Fibroblast of the conjunctiva (primary cell): Measurements from ENCODE around the gene EEF1B2.
"Not testable (repeated sequence)": the region's sequence is repeated elsewhere in the genome, so short reads cannot be mapped to it uniquely, and the experiment has no call there.

ENCODE experiments used
- DNase-seq: peaks from one replicate; pipeline ENCODE4 v3.0.0-alpha.2; 2010; ENCODE audit warnings: low read depth

Gene EEF1B2

DNA sequence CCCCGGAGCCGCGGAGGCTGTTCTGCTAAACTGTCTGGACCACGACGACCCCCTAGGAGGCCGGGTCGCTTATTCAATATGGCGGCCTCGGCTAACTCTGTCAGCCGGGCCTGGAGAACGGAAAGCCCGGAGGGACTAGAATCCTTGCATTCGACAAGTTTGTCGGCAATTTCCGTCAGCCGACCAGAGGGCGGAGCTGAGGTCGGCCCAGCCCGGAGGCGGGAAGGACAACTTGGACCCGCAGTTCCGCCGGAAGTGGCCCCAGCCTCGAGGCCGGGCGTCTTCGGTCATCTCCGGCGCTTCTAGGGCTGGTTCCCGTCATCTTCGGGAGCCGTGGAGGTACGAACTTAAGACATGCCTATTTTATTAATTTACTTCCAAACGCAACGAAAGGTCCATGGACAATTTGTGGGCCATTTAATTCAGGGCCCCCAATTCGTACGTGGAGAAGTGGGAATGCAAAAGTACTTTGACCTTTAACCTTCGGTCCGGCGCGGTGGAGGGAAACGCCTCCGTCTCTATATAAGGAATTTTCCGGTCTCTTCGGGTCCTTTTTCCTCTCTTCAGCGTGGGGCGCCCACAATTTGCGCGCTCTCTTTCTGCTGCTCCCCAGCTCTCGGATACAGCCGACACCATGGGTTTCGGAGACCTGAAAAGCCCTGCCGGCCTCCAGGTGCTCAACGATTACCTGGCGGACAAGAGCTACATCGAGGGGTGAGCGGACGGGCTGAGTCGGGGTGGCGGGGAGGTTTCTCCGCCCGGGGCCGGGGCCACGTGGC, at the start of gene EEF1B2, which contains the start of gene NDUFS1:
Gene EEF1B2, plus strand, starts transcription at position 550 of the 779 bp plus-strand sequence. Its CDS starts 85 bp downstream, at position 635.
Gene NDUFS1, minus strand, starts transcription at position 99 of the 779 bp plus-strand sequence. CDS start 5,766 bp downstream, outside the sequence.
- DNase-seq = peak; percentile 96

DNA sequence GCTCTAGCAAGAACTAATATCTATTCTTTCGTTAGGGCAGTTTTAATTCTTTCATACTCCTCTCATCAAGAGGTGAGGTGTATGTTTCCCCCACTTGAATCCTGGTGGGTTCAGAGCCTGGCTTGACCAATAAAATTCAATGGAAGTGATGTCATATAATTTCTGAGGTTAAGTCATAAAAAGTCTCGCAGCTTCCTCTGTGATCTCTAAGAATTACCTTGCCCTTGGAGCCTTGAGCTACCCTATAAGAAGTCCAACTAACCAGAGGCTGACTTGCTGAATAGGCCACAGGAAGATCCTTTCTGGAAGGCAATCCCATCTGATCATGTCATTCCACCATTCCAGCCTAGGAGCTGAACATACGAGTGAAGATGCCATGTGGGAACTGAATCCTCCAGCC, 47.6 kb upstream of the EEF1B2 start:
- no peak for DNase-seq

- no peak for DNase-seq
These were observed 46.7 kb upstream of the EEF1B2 start for GRCh38 chr2:206112846-206113547.

DNA sequence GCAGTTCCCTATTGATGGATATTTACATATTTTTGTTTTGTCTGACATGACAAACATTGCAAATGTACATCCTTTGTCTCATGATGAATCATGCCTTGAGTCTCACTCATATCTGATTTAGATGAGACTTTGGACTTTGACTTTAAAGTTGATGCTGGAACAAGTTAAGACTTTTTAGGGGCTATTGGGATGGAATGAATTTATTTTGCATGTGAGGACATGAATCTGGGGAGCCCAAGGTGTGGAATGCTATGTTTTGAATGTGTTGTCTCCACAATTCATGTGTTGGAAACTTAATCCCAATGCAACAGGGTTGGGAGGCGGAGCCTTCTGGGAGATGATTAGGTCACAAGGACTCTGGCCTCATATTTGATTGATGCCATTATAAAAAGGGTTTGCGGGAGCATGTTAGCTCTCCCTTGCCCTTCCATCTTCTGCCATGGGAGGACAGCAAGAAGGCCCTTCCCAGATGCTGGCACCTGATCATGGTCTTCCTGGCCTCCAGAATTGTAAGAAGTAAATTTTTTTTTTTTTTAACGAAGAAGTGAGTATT, 44.6 kb upstream of the EEF1B2 start:
- DNase-seq = no peak

GRCh38 chr2:206116278-206116677, 43.4 kb upstream of the EEF1B2 start:
- no peak for DNase-seq

- not testable (repeated sequence) for DNase-seq
These were observed 37.1 kb upstream of the EEF1B2 start for GRCh38 chr2:206122569-206122968.

DNA sequence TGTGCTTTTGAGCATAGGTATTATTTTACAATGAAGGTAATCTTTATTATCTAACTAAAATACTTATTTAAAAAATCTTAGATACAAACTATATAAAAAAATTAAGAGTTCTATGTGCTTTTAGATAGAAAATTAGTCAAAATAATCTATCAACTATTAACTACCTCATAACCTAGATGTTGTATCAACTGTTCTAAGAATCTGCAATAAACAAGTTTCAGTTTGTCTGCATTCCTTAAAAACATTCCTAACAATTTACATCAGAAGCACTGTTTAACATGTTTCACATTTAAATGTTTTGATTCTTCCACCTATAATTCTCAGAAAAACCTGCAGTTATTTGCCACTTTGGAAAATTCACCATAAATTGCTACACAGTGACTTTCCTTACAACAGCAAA, 33.8 kb upstream of the EEF1B2 start:
- DNase-seq = no peak

GRCh38 chr2:206127656-206128055, 32.0 kb upstream of the EEF1B2 start:
- no peak for DNase-seq

GRCh38 chr2:206143451-206143850, 16.2 kb upstream of the EEF1B2 start:
- no peak for DNase-seq

- no peak for DNase-seq
These were observed 15.3 kb upstream of the EEF1B2 start for GRCh38 chr2:206144383-206144782.

DNA sequence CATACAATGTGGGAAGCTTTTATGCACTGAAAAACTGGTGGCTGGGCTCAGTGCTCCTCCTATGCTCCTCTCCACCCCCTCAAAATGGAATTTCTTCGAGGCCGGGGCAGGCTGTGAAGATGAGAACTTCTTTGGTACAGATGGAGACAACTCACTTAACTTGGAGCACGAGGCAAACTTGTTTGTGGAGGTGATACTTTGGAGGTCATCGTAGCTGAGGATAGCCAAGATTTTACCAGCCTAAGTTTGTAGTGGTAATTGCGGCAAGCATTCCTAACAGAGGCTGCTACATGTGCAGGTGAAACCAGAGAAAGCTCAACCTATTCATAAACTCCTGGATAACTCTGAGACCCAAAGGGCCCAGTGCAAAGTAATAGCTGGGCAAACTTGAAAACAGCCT, 14.0 kb upstream of the EEF1B2 start:
- DNase-seq = no peak

DNA sequence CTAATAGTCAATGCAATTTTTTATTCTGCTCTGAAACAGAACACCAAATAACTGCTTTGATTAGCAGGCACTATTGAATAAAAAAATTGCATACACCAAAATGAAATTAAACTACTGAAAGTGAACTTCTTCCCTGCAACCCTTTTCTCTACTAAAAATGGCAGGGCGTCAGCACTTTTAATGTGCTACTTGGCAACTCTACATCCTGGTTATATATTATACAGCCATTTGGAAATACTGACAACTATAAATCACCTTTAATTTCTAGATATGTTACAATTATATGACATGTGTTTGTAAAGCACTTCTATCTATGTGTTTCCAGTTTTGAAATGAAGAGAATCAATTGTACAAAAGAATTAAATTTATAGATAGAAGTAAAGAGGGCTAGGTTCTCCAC, 10.4 kb upstream of the EEF1B2 start:
- DNase-seq = no peak

- no peak for DNase-seq
These were observed 9.5 kb upstream of the EEF1B2 start for GRCh38 chr2:206150168-206150567.

- DNase-seq = no peak
These were observed 9.1 kb upstream of the EEF1B2 start for GRCh38 chr2:206150631-206151030.

DNA sequence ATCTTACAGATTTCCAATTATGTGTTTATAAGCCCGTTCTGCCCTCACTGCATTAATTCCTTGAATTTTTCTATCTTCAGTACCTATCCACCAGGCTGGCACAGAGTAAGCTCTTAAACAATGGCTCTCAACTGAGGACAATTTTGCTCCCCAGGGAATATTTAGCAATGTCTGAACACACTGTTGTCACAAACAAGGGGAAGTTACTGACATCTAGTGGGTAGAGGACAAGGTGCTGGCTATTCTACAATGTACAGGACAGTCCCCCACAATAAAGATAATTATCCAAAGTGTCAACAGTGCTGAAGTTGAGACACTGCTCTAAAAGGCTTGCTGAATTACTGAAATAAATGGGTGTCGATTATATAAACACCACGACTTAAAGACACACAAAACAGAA, 5.5 kb upstream of the EEF1B2 start:
- no peak for DNase-seq

GRCh38 chr2:206157014-206157413, 2.7 kb upstream of the EEF1B2 start:
- DNase-seq = not testable (repeated sequence)

DNA sequence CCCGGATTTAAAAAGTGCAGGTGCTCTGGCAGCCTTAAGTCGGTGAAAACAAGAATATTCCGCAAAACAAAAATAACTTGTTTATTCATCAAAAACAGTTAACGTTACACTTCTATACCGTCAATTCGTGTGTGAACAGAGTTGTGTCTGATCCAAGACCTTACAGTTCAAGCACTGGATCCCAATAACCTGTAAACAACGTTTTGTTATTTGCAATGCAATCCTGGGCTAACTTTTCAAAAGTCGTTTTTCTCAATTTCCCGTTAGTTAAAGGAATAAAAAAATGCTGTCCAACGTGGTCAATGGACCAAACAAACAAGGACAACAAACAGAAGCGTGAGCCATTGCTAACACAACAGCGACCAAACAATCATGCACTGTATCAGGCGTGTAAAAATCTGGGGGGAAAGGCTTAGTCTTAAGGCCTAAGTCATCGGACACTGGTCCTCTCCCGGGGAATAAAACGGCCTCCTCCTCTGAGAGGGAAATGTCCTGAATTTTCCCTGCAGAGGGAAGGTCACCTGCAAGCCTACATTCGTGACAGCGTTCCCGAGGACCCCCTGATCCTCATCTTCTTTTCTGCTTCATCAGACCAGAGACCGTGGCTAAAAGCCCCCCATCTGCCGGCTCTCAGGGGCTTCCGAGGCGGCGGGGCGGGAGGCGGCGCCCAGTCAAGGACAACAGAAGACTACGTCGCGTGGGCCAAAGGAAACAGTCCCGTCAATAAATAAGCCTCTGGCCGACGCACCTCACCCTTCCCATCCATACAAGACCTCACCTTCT, 941 bp upstream of the EEF1B2 start:
- no peak for DNase-seq

GRCh38 chr2:206160125-206160806, 571 bp downstream of the EEF1B2 start:
- DNase-seq = no peak

DNA sequence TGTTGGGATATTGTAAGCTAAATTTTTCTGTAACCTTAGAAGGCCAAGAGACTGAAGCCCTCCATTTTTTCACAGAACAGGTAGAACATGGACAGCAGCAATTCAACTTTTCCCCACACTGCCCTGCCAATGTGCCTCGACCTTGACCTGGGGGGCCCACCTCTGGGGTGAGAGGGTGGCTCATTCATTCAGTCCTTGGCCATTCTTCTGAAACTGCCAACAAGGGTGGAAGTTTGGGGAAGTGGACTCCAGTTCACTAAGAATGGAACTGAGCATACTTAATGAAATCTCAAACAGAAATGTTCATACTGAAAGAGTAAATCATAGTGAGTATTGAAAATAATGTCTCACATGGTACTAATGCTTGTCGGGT, 1.1 kb downstream of the EEF1B2 start:
- no peak for DNase-seq

GRCh38 chr2:206162401-206162800, 2.7 kb downstream of the EEF1B2 start:
- not testable (repeated sequence) for DNase-seq

DNA sequence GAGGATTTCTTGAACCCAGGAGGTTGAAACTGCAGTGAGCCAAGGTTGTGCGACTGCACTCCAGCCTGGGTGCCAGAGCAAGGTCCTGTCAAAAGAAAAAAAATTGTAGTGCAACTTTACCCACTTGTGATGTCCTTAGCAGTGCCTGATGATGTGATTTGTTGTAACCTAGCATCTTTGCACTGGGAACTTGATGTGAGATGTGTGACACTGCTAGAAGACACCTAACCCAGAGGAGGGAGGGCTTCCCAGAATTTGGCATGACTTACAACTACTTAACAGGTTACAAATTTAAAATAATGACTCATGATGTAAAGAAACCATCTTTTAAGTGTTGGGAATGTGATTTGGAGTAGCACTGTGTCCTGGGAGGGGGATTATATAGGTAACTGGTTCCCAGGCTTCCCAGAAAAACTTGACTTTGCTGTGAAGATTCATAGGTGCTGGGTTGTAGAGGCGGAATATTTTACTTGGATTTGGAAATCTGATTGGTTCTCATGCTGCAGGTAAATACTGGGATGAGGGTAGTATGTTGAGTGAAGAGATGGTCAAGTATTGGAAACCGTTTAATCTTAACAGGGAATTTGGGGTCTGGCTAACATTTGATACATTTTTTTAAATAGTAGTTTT, 3.7 kb downstream of the EEF1B2 start:
- no peak for DNase-seq
